ENCODE data around the gene PCNX2. TPM values are rescaled to one million over a fixed set of nuclear protein-coding genes. Genes with fewer than 3 reads are reported as not detected.

Gene PCNX2
- total RNA-seq, 2 donors from 2014 or later = 64.1 to 70.1 TPM

DNA sequence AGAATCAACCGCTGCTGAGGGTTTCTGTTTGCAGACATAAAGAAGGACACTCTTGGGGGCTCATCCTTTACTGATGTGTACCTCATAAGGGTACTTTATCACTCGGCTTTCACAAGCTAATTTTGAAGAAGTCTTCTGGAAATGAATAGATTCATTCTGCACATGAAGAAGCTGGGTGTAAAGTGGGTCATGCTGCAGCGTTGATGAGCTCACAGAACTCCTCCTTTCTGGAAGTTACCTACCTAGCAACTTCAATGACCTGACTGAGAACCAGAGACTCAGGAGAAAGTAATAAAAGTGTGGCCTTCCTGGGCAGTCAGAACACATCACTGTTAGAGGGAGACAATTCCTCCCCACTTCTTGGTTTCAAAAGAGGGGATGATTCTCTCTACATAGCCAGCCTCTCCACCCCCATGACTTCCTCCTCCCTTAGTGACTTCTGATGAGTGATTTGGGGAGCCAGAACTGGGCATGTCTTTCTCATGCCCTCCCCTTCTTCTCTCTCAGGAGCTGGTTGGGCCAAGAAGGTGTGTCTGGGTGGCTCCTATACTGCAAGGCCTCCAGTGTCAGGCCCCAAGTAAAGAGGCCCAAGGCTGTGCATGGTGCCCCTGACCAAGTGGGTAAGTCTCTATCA is 27.0 kb downstream of the PCNX2 start:
- Mint-ChIP-seq H3K4me3 (no peak overlapping the region), H3K36me3 (ENCODE audit: low read depth) (peaks cover 9% of the 10 kb centered on the region), H3K27ac (no peak overlapping the region), H3K27me3 (no peaks in the 10 kb centered on the region), H3K4me1 (peaks cover 16% of the 10 kb centered on the region)
- no peaks in the 10 kb centered on the region for H3K9me3 ChIP-seq (ENCODE audit: control insufficient read depth, low read length, poor library complexity, severe bottlenecking)
- DNase-seq (no peak), ATAC-seq (no peak)

DNA sequence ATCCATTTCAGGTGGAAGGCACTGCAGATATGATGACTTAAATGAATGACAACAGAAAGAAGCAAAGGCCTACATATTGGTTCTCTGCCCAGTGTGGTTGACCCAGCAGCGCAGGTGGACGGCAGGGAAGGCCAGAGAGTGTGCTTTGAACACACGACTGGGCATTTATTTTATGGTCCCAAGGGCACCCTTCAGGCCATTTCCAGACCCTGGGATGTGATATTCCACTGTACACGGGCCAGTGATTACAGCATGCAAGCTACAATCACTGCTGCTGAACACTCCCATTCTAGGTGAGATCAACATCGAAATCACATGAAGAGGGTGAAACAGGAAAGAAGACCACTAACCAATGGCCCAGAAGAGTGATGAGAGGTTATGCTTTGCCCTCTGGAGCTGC is 33.8 kb downstream of the PCNX2 start:
- DNase-seq = no peak
- Mint-ChIP-seq H3K27ac (no peak overlapping the region), H3K4me1 (peaks cover 6% of the 10 kb centered on the region), H3K36me3 (ENCODE audit: low read depth) (peaks cover 9% of the 10 kb centered on the region), H3K27me3 (no peaks in the 10 kb centered on the region), H3K4me3 (no peak overlapping the region)
- H3K9me3 ChIP-seq (ENCODE audit: control insufficient read depth, low read length, poor library complexity, severe bottlenecking) = no peaks in the 10 kb centered on the region
- ATAC-seq = no peak

DNA sequence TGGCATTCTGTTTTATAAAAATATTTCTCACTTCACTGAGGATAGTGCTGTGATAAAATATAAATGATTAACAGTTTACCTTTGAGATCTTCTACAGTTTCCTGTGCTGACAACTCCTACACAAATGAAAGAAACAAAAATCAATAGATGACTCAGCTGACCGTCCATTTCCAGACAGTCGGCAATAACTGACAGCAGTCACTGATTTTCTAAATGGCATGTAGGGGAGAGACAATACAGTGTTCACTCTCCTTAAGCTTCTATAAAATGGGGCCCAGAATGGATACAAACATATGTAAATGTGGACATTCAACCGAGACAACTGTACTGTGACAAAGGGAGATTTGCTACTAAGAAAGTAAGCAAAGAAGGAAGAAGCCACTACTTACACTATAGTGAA is 34.3 kb downstream of the PCNX2 start:
- H3K36me3 Mint-ChIP-seq (ENCODE audit: low read depth) = peaks cover 9% of the 10 kb centered on the region

DNA sequence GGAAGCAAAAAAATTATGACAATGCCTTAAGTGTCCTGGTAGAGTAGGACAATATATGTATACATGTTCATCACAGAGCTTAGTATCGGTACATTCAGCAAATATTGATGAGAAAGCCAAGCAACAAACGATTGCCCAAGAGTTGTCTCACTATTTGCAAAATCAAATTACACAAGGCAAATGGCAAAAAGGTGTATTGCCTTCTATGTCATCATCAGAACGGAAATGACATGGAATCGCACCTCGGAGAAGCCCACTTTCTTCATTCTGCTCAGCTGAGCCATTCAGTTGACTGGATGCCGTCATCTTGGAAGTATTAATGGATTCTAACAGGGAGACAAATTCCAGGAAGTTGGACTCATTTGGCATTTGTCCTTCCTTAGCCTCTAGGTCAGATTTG is 37.7 kb downstream of the PCNX2 start:
- Mint-ChIP-seq H3K36me3 (ENCODE audit: low read depth) (peaks cover 11% of the 10 kb centered on the region), H3K4me3 (no peak overlapping the region), H3K27ac (no peak overlapping the region), H3K4me1 (peaks cover 6% of the 10 kb centered on the region), H3K27me3 (no peaks in the 10 kb centered on the region)
- ATAC-seq (no peak), DNase-seq (no peak)
- no peaks in the 10 kb centered on the region for H3K9me3 ChIP-seq (ENCODE audit: control insufficient read depth, low read length, poor library complexity, severe bottlenecking)

More for the DNA sequence above, 34.3 kb downstream of the PCNX2 start:
- Mint-ChIP-seq H3K27ac (no peak overlapping the region), H3K4me3 (no peak overlapping the region), H3K27me3 (no peaks in the 10 kb centered on the region), H3K4me1 (peaks cover 6% of the 10 kb centered on the region)
- H3K9me3 ChIP-seq (ENCODE audit: control insufficient read depth, low read length, poor library complexity, severe bottlenecking) = no peaks in the 10 kb centered on the region
- ATAC-seq (no peak), DNase-seq (no peak)

DNA sequence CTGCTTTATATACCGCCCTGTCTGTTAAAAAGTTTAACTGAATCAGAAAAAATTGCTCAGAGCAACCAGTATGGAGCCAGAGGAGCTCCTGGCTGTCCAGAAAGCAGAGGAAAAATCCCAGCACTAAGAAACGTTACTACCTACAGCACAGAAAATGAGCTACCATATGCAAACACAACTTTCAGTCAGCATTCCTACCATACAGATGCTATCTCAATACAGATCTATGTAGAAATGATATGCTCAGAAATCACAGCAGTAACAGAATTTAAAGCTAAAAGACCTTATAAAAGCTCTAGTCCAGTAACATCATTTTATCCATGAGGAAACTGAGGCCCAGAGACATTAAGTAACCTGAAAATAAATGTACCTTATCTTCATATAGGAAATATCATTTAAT is 38.7 kb downstream of the PCNX2 start:
- ATAC-seq (no peak), DNase-seq (no peak)
- H3K4me1 Mint-ChIP-seq = peaks cover 6% of the 10 kb centered on the region
- H3K4me3 Mint-ChIP-seq = no peak overlapping the region
- no peaks in the 10 kb centered on the region for H3K9me3 ChIP-seq (ENCODE audit: control insufficient read depth, low read length, poor library complexity, severe bottlenecking)
- H3K36me3 Mint-ChIP-seq (ENCODE audit: low read depth) = peaks cover 11% of the 10 kb centered on the region
- H3K27ac Mint-ChIP-seq = no peak overlapping the region
- no peaks in the 10 kb centered on the region for H3K27me3 Mint-ChIP-seq

DNA sequence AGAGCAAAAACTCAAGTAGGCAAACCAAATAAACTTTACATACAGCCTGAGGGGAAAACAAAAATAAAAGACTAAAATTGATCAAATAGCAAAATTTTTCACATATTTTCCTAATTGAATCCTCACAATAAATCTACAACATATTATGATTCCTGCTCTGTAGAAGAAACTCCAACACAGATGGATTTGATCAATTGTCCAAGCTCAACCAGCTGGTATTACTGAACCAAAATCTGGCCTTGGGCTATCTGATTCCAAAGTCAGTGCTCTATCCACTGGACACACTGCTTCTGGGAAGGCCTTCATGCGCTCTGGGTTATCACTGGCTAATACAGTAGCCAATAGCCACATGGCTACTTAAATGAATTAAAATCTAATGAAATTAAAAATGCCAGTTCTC is 39.3 kb downstream of the PCNX2 start:
- Mint-ChIP-seq H3K27ac (no peak overlapping the region), H3K27me3 (no peaks in the 10 kb centered on the region), H3K4me1 (peaks cover 3% of the 10 kb centered on the region), H3K36me3 (ENCODE audit: low read depth) (peaks cover 9% of the 10 kb centered on the region), H3K4me3 (no peak overlapping the region)
- ATAC-seq = no peak
- no peaks in the 10 kb centered on the region for H3K9me3 ChIP-seq (ENCODE audit: control insufficient read depth, low read length, poor library complexity, severe bottlenecking)
- no peak for DNase-seq

DNA sequence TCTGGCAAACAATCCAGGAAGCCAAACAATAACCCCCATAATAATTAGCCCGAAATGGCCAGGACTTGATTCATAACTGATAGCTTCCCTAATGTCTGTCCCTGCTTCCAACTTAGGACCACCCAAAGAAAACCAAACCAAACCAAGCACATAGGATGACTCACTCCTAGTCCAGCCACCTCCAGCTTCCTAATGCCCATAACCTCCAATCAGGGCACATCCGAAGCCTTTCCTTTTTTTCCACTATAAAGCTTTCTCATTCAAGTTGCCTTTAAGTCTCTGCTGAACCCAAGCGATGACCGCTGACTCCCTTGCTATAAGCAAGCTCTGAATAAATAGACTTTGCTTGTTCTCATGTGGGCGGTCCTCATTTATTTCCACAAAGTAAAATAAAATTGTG is 40.4 kb downstream of the PCNX2 start:
- Mint-ChIP-seq H3K4me1 (peaks cover 2% of the 10 kb centered on the region), H3K36me3 (ENCODE audit: low read depth) (peaks cover 8% of the 10 kb centered on the region), H3K4me3 (no peak overlapping the region), H3K27me3 (no peaks in the 10 kb centered on the region), H3K27ac (no peak overlapping the region)
- ATAC-seq (no peak), DNase-seq (no peak)
- no peaks in the 10 kb centered on the region for H3K9me3 ChIP-seq (ENCODE audit: control insufficient read depth, low read length, poor library complexity, severe bottlenecking)

DNA sequence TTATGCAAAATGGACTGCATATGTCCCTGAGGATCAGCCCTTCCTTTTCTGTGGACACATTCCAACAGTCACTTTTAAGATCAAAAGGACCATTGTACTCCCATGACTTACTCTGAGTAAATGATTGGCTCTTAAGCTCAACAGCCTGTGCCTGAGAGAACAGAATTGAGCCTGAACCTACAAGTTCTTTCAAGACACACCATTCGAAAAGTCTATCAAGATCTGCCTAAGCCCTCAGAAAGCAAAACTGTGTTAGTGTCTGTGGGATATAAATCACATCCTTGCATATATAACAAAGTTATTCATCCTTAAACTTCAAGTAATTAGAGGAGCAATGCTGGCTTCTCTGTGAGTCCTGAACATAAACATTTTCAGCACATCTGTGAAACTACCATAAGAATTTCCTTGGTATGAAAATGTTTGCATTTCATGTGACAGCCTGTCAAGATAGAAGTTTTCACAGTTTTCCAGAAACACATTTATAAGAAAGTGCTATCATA is 41.6 kb downstream of the PCNX2 start:
- no peaks in the 10 kb centered on the region for H3K9me3 ChIP-seq (ENCODE audit: control insufficient read depth, low read length, poor library complexity, severe bottlenecking)
- ATAC-seq (no peak), DNase-seq (no peak)
- Mint-ChIP-seq H3K4me3 (no peak overlapping the region), H3K27ac (peak overlapping the region; percentile 37), H3K27me3 (no peaks in the 10 kb centered on the region), H3K36me3 (ENCODE audit: low read depth) (peaks cover 4% of the 10 kb centered on the region), H3K4me1 (peaks cover 2% of the 10 kb centered on the region)

DNA sequence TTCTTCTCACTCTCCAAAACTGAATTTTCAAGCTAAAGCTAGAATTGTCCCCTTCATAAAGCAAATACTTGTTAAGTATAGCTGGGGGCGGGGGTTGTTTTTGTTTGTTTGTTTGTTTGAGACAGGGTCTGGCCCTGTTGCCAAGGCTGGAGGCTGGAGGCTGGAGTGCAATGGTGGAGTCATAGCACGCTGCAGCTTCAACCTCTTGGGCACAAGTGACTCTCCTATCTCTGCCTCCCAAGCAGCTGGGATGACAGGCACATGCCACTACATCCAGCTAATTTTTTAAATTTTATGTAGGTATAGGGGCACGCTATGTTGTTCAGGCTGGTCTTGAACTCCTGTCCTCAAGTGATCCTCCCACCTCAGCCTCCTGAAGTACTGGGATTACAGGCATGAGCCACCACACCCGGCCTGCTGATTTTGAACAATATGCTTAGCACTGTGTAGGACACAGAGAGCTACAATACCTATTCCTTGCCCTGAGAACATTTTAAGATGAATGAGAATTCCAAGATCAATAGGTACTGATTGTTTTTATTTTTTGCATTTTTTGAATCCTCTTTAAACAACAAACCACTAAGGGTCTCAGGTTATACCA is 42.2 kb downstream of the PCNX2 start:
- H3K27ac Mint-ChIP-seq = peak overlapping the region; percentile 37
- peaks cover 4% of the 10 kb centered on the region for H3K36me3 Mint-ChIP-seq (ENCODE audit: low read depth)
- H3K4me1 Mint-ChIP-seq = peaks cover 2% of the 10 kb centered on the region

DNA sequence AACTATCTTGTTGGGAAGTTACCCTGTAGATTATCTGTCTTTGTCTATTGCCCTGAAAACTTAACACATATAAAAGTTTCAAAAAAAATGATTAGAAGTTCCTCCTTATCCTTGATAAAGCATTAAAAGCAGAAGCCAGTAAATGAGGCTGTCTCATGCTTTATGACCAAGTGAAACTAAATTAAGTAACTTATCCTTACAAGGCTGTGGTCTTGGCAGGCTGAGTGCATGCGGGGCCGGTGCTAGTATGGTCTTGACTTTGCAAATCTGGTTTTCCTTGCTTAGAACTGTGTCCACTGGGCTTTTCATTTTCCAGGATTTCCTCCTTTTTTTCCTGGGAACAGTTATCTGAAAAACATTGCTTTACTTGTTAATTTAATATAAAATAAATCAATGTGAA is 43.1 kb downstream of the PCNX2 start:
- ATAC-seq (no peak), DNase-seq (no peak)
- peaks cover 4% of the 10 kb centered on the region for H3K36me3 Mint-ChIP-seq (ENCODE audit: low read depth)
- no peaks in the 10 kb centered on the region for H3K9me3 ChIP-seq (ENCODE audit: control insufficient read depth, low read length, poor library complexity, severe bottlenecking)
- peaks cover 2% of the 10 kb centered on the region for H3K4me1 Mint-ChIP-seq
- H3K4me3 Mint-ChIP-seq = no peak overlapping the region
- H3K27ac Mint-ChIP-seq = no peak overlapping the region
- no peaks in the 10 kb centered on the region for H3K27me3 Mint-ChIP-seq

More for the DNA sequence above, 42.2 kb downstream of the PCNX2 start:
- no peaks in the 10 kb centered on the region for H3K27me3 Mint-ChIP-seq
- H3K4me3 Mint-ChIP-seq = no peak overlapping the region
- ATAC-seq = no peak
- no peaks in the 10 kb centered on the region for H3K9me3 ChIP-seq (ENCODE audit: control insufficient read depth, low read length, poor library complexity, severe bottlenecking)
- no peak for DNase-seq

DNA sequence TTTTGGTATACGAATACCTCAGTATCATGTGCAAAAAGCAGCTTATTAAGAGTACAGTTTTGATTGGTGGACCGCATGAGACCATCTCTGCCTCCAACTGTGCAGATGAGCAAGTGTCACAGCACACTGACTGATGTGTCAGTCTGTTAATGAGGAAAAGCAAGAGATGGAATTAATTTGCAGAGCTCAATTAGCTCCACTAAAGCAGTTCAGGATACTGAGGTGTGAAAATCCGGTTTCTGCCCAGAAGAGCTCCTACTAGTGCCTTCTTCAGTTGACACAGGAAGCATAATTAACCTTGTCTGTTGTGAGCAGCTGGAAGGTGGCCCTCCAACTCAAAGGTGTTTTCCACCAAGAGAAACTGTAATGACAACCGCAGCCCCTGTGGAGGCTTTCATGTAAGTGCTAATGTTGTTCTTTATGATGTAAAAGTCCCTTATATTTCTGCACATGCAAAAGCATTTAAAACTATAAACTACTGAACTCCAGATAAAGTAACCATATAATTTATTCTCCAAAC is 44.3 kb downstream of the PCNX2 start:
- no peak for ATAC-seq
- Mint-ChIP-seq H3K4me1 (peaks cover 2% of the 10 kb centered on the region), H3K36me3 (ENCODE audit: low read depth) (peaks cover 4% of the 10 kb centered on the region), H3K27ac (no peak overlapping the region), H3K4me3 (no peak overlapping the region), H3K27me3 (no peaks in the 10 kb centered on the region)
- H3K9me3 ChIP-seq (ENCODE audit: control insufficient read depth, low read length, poor library complexity, severe bottlenecking) = no peaks in the 10 kb centered on the region
- DNase-seq = no peak

DNA sequence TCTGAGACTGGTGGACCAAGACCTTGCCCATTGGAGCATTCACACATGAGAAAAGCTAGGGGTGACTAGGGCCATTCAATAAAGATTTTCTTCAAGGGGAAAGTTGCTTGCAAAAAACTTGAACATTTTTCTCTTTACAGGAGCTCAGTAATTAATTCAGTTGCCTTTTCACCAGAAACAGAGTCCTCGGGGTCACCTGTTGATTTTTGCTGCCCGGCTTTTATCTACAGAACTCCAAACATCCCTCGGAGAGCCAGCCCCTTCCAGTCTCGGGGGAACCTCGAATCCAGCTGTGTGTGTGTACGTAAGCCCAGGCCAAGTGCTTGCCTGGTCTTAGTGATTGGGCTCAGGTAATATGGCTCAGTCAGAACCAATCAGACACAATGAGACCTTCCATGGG is 47.5 kb downstream of the PCNX2 start:
- no peak overlapping the region for H3K27ac Mint-ChIP-seq
- no peaks in the 10 kb centered on the region for H3K9me3 ChIP-seq (ENCODE audit: control insufficient read depth, low read length, poor library complexity, severe bottlenecking)
- H3K4me1 Mint-ChIP-seq = peaks cover 8% of the 10 kb centered on the region
- H3K27me3 Mint-ChIP-seq = no peaks in the 10 kb centered on the region
- H3K4me3 Mint-ChIP-seq = no peak overlapping the region
- DNase-seq (no peak), ATAC-seq (no peak)
- peaks cover 6% of the 10 kb centered on the region for H3K36me3 Mint-ChIP-seq (ENCODE audit: low read depth)

DNA sequence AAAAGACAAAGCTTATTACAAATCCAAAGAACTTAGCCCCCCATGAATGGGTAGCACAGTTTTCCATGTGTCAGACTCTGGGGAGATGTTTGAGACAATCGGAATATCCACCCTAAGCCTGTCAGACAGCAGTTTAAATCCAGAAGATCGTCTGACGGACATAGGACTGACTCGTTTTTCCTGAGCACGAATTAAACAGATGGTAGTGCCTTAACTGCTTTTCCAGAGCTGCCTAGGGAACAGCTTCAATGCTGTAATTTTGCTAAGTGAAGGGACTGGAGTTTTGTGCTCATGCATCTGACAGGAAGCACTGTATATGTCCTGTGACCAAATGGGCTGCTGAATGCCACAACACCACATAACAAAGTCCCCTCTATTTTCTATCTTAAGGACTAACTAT is 48.6 kb downstream of the PCNX2 start:
- ATAC-seq = no peak
- peaks cover 6% of the 10 kb centered on the region for H3K36me3 Mint-ChIP-seq (ENCODE audit: low read depth)
- no peak for DNase-seq
- H3K4me3 Mint-ChIP-seq = no peak overlapping the region
- no peaks in the 10 kb centered on the region for H3K27me3 Mint-ChIP-seq
- H3K9me3 ChIP-seq (ENCODE audit: control insufficient read depth, low read length, poor library complexity, severe bottlenecking) = no peaks in the 10 kb centered on the region
- H3K4me1 Mint-ChIP-seq = peaks cover 8% of the 10 kb centered on the region
- no peak overlapping the region for H3K27ac Mint-ChIP-seq

All from T-helper 17 cell (primary cell).